Measurements from ENCODE around the gene PIGK. TPM values are rescaled to one million over a fixed set of nuclear protein-coding genes. Genes with fewer than 3 reads are reported as not detected.

Gene PIGK
- total RNA-seq, 4 donors from 2014 or later = 15.3 to 27.2 (median 20.9) TPM

DNA sequence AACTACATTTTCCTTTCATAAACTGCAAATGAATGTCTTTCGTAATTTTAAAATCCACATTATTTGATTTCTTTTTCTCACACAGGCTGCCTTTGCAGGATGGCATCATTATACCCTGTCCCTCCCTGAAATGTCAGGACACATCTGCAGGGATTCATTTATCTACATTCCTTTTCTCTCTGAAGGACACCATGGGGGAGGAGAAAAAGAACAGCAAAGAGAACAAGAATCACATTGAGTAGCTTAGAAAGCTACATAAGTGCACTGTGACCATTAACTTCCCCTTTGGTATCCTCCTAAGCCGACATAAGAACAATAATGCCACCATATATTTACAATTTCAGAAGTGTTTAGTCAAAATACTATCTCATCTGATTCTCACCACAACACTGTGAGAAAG lies 129.5 kb downstream of the PIGK start:
- Histone ChIP-seq H3K27me3 (no peaks in the 10 kb centered on the region), H3K9me3 (no peaks in the 10 kb centered on the region), H3K27ac (no peak overlapping the region), H3K36me3 (peaks cover 0 to 17% (median 0%) of the 10 kb centered on the region in 3 donors), H3K4me3 (no peak overlapping the region), H3K4me1 (no peaks in the 10 kb centered on the region)
- no peak for TF ChIP-seq POLR2A (IDR thresholded peaks at IDR 0.05)
- TF ChIP-seq, protein P1, sequence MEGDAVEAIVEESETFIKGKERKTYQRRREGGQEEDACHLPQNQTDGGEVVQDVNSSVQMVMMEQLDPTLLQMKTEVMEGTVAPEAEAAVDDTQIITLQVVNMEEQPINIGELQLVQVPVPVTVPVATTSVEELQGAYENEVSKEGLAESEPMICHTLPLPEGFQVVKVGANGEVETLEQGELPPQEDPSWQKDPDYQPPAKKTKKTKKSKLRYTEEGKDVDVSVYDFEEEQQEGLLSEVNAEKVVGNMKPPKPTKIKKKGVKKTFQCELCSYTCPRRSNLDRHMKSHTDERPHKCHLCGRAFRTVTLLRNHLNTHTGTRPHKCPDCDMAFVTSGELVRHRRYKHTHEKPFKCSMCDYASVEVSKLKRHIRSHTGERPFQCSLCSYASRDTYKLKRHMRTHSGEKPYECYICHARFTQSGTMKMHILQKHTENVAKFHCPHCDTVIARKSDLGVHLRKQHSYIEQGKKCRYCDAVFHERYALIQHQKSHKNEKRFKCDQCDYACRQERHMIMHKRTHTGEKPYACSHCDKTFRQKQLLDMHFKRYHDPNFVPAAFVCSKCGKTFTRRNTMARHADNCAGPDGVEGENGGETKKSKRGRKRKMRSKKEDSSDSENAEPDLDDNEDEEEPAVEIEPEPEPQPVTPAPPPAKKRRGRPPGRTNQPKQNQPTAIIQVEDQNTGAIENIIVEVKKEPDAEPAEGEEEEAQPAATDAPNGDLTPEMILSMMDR (IDR thresholded peaks at IDR 0.05) = no peak
- TF ChIP-seq EP300 (IDR thresholded peaks at IDR 0.05) = no peak
- WGBS, 2 donors = 20 to 54% methylated on average over 2 of the region's 2 CpGs
- DNase-seq (ENCODE audit: low spot score in 2 of 2) = no peak

DNA sequence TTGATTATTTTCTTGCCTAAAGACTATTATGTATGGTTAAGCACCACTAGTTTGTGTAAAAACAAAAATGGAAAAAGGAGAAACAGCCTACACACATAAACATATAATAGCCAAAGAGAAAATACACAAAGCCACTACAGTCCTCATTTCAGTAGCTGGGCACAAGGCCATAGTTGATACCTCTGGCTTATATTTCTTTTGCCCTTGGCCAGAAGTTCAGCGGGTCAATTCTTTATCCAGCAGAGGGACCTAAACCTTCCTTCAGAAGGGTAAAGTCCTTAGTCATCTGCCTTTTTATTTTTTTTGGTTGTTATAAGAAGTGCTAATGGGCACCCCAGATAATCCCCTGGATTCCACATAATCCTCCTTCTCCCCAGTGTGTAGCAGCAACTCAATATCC lies 134.1 kb downstream of the PIGK start:
- 94 to 98% methylated on average over 1 of the region's 1 CpG for WGBS, 2 donors
- no peak for DNase-seq (ENCODE audit: low spot score in 2 of 2)
- H3K9me3 ChIP-seq = no peaks in the 10 kb centered on the region
- H3K4me1 ChIP-seq = no peaks in the 10 kb centered on the region
- no peak overlapping the region for H3K4me3 ChIP-seq
- no peak overlapping the region for H3K27ac ChIP-seq
- no peaks in the 10 kb centered on the region for H3K27me3 ChIP-seq
- TF ChIP-seq EP300 (IDR thresholded peaks at IDR 0.05) (no peak), POLR2A (IDR thresholded peaks at IDR 0.05) (no peak)
- TF ChIP-seq, protein P1 (IDR thresholded peaks at IDR 0.05) = no peak
- peaks cover 0 to 33% (median 0%) of the 10 kb centered on the region in 3 donors for H3K36me3 ChIP-seq

DNA sequence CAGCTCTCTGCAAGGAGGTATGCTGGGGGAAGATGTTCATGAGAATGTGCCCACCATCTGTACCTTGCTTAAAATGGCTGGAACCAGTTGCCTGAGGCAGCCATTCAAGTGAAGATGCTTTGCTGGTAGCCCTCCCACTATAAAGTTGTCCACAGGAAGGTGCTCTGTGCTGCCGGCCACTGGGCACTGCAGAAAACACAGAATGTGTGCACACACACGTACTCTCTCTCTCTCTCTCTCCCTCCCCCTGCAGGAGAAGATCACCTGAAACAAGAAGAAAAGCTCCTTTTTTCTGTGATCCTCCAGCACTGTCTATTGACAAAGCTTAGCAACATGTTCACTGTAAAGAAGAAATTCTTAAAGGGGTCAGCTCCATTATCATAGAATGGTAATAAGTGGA lies 134.8 kb downstream of the PIGK start:
- no peaks in the 10 kb centered on the region for H3K4me1 ChIP-seq
- H3K4me3 ChIP-seq = no peak overlapping the region
- TF ChIP-seq, protein P1 (IDR thresholded peaks at IDR 0.05) = no peak
- no peak for TF ChIP-seq EP300 (IDR thresholded peaks at IDR 0.05)
- no peak for TF ChIP-seq POLR2A (IDR thresholded peaks at IDR 0.05)
- H3K36me3 ChIP-seq = peaks cover 0 to 36% (median 0%) of the 10 kb centered on the region in 3 donors
- H3K27me3 ChIP-seq = no peaks in the 10 kb centered on the region
- DNase-seq (ENCODE audit: low spot score in 2 of 2) = no peak
- no peaks in the 10 kb centered on the region for H3K9me3 ChIP-seq
- WGBS, 2 donors = 55 to 78% methylated on average over 2 of the region's 2 CpGs
- H3K27ac ChIP-seq = no peak overlapping the region

DNA sequence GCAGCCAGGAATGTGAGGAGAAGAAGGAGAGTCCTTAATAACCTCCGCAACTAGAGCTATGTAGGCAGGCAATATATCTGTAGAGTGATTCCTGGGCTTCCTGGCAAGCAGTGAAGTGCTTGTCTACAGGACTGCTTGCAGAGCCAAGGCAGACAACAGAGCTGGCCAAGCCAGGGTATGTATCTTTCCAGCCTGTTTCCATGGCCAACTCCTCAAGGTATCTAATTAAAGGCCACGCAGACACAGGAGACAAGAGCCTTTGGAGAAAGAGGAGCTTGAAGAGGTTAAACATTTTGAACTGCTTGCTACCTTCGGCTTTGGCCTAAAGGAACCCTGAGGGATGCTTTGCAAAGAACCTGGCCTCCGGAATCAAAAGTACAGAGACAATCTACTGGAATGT lies 137.4 kb downstream of the PIGK start:
- H3K36me3 ChIP-seq = peaks cover 0 to 36% (median 0%) of the 10 kb centered on the region in 3 donors
- no peaks in the 10 kb centered on the region for H3K9me3 ChIP-seq
- H3K4me1 ChIP-seq = no peaks in the 10 kb centered on the region
- no peak overlapping the region for H3K4me3 ChIP-seq
- DNase-seq (ENCODE audit: low spot score in 2 of 2) = no peak
- 65 to 68% methylated on average over 4 of the region's 4 CpGs for WGBS, 2 donors
- no peaks in the 10 kb centered on the region for H3K27me3 ChIP-seq
- no peak for TF ChIP-seq EP300 (IDR thresholded peaks at IDR 0.05)
- TF ChIP-seq, protein P1 (IDR thresholded peaks at IDR 0.05) = no peak
- TF ChIP-seq POLR2A (IDR thresholded peaks at IDR 0.05) = no peak
- H3K27ac ChIP-seq = no peak overlapping the region

DNA sequence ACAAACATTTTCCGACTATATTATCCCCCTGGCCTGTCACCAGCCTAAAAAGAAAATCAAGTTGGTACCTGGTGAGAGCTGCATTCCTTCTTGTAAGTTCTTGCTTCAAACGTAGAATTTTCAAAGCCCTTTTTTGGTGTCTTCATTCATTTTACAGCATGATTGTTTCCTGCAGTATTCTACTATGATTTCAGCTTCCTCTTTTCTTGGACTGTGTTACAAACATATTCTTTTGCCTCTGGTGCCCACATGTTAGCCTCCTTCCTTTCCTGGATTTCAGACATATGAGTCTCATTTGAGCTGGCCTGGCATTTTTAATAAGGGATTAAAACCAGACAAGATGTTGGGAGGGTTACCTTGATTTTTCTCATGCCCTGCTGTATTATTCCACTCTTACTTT lies 142.5 kb downstream of the PIGK start:
- Histone ChIP-seq H3K36me3 (peaks cover 0 to 5% (median 0%) of the 10 kb centered on the region in 3 donors), H3K4me3 (no peak overlapping the region), H3K9me3 (no peaks in the 10 kb centered on the region), H3K27me3 (no peaks in the 10 kb centered on the region), H3K4me1 (no peaks in the 10 kb centered on the region), H3K27ac (no peak overlapping the region)
- TF ChIP-seq, protein P1 (IDR thresholded peaks at IDR 0.05) = no peak
- TF ChIP-seq EP300 (IDR thresholded peaks at IDR 0.05) (no peak), POLR2A (IDR thresholded peaks at IDR 0.05) (no peak)
- no peak for DNase-seq (ENCODE audit: low spot score in 2 of 2)
- 53 to 70% methylated on average over 2 of the region's 2 CpGs for WGBS, 2 donors

Data from tibial nerve (tissue), 4 donors.